ENCODE data around the gene KRT78.

DNA sequence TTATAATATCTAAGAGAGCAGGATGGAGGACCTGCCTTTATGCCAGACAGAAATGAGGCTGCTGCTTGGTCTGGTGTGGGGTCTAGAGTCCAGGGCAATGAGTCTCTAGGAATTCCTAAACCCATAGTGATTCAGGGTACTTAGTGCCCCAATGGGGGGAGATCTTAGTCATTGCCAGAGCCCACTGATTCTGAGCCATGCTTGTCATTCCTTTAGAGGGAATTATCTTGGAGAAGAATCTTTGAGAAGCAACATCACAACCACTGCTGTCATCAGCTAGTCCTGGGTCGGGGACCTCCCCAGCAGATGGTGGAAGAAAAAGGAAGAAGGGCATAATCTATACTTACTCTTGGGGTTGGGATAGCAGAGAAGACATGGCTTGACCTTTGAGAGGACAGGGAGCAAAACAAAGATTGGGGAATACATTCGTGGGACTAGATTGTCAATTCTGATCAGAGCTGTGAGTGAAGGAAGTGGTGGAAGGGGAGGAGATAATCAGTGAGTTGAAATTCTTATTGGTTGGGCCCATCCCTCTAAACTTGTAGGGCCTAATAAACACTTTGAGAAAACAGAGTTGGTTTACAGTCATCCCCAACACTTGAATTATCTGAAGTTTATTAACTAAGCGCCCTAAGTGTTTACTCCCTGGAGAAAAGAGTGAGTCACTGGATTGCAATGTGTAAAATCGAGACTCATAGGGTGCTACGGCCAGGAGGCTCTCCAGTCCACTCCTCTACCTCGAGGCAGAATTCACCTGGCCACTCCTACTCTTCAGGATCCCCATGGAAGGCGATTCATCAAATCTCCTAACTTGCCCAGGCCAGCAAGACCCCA lies 49.9 kb downstream of the KRT78 start:
- TF ChIP-seq CTCF (CRISPR knock-in tag; IDR thresholded peaks at IDR 0.05) (no peak), CHD2 (IDR thresholded peaks at IDR 0.05; ENCODE audit: low read depth, low read length) (no peak), ARNT2 (CRISPR knock-in tag; IDR thresholded peaks at IDR 0.05; ENCODE audit: low read depth) (no peak)
- TF ChIP-seq, protein P1, sequence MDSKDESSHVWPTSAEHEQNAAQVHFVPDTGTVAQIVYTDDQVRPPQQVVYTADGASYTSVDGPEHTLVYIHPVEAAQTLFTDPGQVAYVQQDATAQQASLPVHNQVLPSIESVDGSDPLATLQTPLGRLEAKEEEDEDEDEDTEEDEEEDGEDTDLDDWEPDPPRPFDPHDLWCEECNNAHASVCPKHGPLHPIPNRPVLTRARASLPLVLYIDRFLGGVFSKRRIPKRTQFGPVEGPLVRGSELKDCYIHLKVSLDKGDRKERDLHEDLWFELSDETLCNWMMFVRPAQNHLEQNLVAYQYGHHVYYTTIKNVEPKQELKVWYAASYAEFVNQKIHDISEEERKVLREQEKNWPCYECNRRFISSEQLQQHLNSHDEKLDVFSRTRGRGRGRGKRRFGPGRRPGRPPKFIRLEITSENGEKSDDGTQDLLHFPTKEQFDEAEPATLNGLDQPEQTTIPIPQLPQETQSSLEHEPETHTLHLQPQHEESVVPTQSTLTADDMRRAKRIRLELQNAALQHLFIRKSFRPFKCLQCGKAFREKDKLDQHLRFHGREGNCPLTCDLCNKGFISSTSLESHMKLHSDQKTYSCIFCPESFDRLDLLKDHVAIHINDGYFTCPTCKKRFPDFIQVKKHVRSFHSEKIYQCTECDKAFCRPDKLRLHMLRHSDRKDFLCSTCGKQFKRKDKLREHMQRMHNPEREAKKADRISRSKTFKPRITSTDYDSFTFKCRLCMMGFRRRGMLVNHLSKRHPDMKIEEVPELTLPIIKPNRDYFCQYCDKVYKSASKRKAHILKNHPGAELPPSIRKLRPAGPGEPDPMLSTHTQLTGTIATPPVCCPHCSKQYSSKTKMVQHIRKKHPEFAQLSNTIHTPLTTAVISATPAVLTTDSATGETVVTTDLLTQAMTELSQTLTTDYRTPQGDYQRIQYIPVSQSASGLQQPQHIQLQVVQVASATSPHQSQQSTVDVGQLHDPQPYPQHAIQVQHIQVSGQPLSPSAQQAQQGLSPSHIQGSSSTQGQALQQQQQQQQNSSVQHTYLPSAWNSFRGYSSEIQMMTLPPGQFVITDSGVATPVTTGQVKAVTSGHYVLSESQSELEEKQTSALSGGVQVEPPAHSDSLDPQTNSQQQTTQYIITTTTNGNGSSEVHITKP (CRISPR knock-in tag; IDR thresholded peaks at IDR 0.05; ENCODE audit: low read depth) = no peak
